HG02981 (cell line): ENCODE data around the gene BLACAT1.
"Not testable (repeated sequence)": the region's sequence is repeated elsewhere in the genome, so short reads cannot be mapped to it uniquely, and the experiment has no call there.

Experiments
- ATAC-seq: cut with Tn5 transposase; IDR thresholded peaks from one replicate; pipeline ENCODE4 v1.9.1; 2021; ENCODE audit warnings: mild to moderate bottlenecking, moderate library complexity; ENCODE audit not compliant: unreplicated experiment

The BLACAT1 gene

GRCh38 chr1:205442051-205442725 is 13.7 kb downstream of the BLACAT1 start:
- no peak for ATAC-seq

DNA sequence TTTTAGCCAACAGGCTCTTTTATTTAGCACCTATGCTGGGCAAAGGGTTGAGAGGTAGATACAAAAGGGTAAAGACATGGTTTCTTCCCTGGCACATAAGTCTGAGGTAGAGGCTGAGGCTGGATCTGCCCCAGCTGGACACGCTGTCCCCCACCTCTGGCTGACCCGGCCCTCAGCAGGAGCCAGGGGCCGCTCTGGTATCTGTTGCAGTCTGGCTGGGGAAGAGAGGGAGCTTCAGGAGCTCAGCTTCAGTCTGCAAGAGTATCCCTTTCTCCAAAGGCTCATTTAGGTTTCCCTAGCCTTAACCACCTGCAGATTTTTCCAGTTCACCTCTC is 14.2 kb downstream of the BLACAT1 start:
- no peak for ATAC-seq

DNA sequence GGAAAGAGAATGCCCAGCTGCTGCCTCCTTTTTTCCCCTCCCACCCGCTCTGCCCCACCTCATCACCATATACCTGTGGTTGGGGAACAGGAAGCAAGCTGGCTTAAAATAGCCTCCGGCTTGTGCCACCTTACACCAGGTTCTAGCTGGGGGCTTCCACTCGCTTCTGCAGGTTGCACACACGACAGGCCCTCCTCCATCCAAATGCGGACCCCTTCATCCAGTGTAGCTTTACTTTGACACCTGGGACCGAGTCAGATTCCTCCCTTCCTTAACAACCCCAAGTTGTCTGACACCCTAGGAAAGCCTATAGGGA is 14.6 kb downstream of the BLACAT1 start:
- no peak for ATAC-seq

GRCh38 chr1:205440476-205441317 is 15.1 kb downstream of the BLACAT1 start:
- ATAC-seq: peak; percentile 67

- ATAC-seq: no peak
Observed at GRCh38 chr1:205440121-205440475, 15.7 kb downstream of the BLACAT1 start.

- ATAC-seq: no peak
Observed at GRCh38 chr1:205438213-205439158, 17.4 kb downstream of the BLACAT1 start.

DNA sequence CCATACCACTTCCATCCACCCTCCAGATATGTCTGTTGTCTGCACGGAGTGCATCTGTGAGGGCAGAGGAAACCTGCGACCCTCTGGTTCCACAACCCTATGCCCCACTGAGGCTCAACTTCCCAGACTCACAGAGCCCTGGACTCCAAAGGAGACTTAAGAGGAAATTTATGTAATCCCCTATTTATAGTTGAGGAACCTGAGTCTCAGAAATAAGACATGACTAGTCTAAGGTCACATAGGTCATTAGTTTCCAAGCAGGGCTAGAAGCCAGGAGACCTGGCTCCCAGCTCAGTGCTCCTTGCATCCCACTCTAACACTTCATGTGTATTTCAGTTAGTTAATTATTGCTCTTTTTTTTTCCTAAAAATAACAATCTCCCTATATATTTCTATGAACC is 18.3 kb downstream of the BLACAT1 start:
- no peak for ATAC-seq

DNA sequence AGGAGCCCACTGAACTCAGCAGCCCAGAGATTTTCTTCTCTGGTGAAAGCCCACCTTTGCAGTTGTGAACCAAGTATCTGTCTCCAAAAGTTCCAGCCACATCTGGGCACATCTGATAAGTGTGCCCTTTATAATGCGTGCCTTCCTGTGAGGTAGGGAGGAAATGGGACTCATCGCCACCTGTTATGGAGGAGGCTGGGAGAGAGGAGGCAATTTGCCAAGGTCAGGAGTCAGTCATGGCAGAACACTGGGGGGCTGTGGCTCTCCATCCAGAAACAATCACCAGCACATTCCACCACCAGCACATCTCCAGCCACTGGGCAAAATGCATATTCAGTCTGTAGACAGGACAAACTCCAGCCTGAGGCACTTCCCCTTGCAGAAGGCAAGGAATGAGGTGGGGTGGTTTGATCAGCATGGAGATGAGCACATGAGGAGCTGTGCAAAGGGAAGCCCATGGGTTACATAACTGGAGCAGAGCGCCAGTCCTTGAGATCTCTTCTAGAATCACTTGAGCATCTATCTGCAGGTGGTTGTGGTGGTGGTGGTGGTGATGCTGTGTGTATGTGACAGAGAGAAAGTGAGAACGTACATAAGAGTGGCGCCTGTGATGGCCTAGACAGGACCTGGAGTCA is 19.0 kb downstream of the BLACAT1 start:
- ATAC-seq: no peak

GRCh38 chr1:205435578-205436573 is 20.0 kb downstream of the BLACAT1 start:
- ATAC-seq: no peak

DNA sequence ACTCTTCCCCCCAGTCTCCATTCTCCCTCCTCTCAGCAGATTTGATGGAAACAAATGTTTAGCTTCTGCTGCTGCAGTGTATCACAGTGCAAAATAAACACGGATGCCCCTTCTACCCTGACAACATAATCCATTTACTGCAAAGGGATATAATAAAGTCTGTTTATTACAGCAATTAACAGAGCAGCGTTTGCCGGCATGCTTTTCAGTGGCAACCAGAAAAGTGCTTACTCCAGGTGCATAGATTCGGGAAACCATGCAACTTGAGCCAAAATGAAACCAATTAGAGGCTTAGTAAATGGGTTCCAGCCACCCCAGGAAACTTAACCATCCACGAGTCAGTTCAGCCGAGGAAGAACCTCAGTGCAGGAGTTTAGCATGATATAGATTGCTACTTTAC is 21.1 kb downstream of the BLACAT1 start:
- no peak for ATAC-seq

- ATAC-seq: not testable (repeated sequence)
Observed at GRCh38 chr1:205432692-205433091, 23.2 kb downstream of the BLACAT1 start.

GRCh38 chr1:205432116-205432515 is 23.7 kb downstream of the BLACAT1 start:
- no peak for ATAC-seq

GRCh38 chr1:205430696-205431305 is 25.0 kb downstream of the BLACAT1 start:
- ATAC-seq: no peak

GRCh38 chr1:205429762-205430695 is 25.8 kb downstream of the BLACAT1 start:
- no peak for ATAC-seq

DNA sequence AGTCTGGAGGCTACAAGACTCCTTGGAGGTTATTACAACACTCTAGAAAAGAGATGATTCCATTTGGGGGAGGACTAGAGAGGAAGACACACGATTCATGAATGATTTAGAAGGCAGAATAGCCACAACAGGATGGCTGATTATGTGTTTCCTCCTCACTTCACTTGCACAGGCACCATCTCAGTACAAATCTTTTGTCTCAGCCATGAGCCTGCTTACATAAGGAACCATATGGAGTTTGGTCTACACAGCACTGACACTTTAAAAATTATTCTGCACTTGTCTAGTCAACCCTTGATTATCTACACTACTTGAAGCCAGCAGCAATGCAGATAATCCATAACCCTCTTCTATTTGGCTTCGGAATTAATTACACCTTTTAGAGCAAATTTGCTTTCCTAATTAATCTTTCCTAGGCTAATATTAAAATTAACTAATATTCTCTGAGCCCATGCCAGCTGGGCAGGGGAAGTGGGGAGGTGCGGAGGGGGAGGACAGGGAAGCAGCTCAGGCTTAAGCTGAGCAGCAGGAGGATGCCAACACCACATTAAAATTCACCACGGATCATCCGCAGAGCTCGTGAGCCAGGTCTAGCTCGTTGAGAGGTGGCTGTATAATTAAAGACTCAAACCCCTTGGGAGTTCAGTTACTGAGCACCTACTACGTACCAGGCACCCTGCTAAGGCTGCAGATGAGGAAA is 30.8 kb downstream of the BLACAT1 start:
- no peak for ATAC-seq

DNA sequence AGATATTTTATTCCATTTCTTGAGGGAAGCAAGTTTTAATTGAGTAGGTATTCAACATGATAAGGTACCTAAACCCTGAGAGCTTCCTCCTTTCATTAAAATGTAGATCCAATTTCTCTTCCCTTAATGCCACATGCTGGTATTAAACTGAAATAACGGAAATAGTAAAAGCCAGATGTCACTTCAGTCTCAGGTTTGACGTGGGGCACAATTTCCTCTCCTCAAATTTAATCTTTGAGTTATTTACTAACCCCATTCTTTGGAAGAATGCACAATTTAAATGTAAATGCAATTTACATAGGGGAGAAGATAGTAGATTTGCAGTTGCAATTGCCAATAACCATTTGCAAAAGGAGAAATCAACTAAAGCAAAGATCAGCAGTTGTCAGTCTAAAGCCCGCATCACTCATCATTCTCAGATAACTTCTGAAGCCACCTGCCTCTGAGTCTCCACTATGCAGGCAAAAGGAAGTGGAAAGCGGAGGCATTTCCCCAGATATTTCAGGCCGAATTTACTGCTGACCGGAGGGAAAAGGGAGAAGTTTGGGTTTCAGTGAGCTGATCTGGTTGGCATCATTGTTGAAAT is 31.9 kb downstream of the BLACAT1 start:
- ATAC-seq: no peak

DNA sequence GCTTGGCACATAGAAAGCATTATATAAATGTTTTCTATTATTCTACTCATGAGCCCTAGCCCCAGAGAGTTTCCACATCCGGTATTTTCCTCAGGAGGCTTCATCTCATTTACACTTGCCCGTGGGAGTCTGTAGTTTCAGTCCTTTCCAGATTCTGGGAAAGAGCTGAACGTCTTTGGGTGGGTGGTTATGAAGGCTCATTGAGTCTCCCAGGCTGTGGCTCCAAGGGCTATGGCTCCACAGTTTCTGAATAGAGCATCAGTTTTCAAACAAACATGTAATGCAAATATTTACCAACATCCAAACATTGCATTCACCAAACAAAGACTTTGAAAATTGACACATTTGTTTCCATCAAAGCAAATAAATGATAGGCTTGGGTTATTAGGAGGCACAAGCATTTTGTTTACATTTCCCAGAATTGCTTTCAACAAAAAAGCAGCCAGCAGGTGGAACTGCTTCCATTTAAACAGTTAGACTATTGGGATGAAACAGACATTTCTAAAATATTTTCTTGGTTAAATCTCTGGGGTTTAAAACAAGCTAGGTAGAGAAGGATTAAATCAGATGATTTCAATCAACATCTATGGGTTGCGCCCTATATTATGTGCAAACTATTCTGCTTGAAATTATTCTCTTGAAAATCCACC is 32.7 kb downstream of the BLACAT1 start:
- ATAC-seq: no peak
